ENCODE results near the gene KIF19. TPM values are rescaled to one million over a fixed set of nuclear protein-coding genes. Genes with fewer than 3 reads are reported as not detected.
A peak's percentile ranks its signal among the peaks of the same experiment; 100 is the strongest.
"Not testable (repeated sequence)": the region's sequence is repeated elsewhere in the genome, so short reads cannot be mapped to it uniquely, and the experiment has no call there.

The KIF19 gene, protein sequence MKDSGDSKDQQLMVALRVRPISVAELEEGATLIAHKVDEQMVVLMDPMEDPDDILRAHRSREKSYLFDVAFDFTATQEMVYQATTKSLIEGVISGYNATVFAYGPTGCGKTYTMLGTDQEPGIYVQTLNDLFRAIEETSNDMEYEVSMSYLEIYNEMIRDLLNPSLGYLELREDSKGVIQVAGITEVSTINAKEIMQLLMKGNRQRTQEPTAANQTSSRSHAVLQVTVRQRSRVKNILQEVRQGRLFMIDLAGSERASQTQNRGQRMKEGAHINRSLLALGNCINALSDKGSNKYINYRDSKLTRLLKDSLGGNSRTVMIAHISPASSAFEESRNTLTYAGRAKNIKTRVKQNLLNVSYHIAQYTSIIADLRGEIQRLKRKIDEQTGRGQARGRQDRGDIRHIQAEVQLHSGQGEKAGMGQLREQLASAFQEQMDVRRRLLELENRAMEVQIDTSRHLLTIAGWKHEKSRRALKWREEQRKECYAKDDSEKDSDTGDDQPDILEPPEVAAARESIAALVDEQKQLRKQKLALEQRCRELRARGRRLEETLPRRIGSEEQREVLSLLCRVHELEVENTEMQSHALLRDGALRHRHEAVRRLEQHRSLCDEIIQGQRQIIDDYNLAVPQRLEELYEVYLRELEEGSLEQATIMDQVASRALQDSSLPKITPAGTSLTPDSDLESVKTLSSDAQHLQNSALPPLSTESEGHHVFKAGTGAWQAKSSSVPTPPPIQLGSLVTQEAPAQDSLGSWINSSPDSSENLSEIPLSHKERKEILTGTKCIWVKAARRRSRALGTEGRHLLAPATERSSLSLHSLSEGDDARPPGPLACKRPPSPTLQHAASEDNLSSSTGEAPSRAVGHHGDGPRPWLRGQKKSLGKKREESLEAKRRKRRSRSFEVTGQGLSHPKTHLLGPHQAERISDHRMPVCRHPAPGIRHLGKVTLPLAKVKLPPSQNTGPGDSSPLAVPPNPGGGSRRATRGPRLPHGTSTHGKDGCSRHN
- total RNA-seq, result 10 to 100 TPM in 1 of 4 donors, 1 to 10 TPM in 3; 2.1 to 31.4 (median 8.6) TPM

DNA sequence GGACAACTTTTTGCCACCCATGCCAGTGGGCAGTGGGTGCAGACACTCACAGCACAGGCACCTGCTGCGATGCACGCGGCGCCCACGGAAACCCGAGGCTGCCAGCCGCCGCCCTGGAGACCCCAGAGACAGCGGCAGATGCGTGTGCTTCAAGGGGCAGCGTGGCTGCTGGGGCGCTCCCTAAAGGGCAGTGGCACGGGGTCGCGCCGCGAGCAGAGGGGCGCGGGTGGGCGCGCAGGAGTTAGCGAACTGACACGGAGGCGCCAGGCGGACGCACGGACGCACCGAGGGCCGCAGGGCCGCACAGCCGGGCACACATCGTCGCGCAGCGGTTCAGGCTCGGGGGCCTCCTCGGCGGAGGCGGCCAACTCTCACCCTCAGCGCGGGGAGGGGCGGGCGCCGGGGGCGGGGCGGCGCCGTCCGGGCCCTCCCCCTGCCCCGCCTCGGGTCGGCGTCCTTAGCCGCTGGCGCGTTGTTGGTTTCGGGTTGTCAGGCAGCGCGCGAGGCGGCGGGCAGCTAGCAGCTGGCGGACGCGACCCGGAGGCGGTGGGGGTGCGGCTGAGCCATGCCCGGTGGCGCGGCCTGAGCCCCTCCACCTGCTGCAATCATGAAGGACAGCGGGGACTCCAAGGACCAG is at the start of gene KIF19:
KIF19 (plus strand) TSS at position 484 of the 637 bp plus-strand sequence; CDS start at position 608, 124 bp downstream.
- H3K36me3 ChIP-seq, result no peaks in the 10 kb centered on the region
- TF ChIP-seq POLR2A (IDR thresholded peaks at IDR 0.05), result peak in 1 of 2 donors; percentile 14
- TF ChIP-seq, protein P1, sequence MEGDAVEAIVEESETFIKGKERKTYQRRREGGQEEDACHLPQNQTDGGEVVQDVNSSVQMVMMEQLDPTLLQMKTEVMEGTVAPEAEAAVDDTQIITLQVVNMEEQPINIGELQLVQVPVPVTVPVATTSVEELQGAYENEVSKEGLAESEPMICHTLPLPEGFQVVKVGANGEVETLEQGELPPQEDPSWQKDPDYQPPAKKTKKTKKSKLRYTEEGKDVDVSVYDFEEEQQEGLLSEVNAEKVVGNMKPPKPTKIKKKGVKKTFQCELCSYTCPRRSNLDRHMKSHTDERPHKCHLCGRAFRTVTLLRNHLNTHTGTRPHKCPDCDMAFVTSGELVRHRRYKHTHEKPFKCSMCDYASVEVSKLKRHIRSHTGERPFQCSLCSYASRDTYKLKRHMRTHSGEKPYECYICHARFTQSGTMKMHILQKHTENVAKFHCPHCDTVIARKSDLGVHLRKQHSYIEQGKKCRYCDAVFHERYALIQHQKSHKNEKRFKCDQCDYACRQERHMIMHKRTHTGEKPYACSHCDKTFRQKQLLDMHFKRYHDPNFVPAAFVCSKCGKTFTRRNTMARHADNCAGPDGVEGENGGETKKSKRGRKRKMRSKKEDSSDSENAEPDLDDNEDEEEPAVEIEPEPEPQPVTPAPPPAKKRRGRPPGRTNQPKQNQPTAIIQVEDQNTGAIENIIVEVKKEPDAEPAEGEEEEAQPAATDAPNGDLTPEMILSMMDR (IDR thresholded peaks at IDR 0.05), result no peak
- H3K4me3 ChIP-seq, result peak within 1 kb of the TSS; percentile 19 to 52 (median 40)
- no peaks in the 10 kb centered on the region for H3K9me3 ChIP-seq
- H3K4me1 ChIP-seq, result peaks cover 0 to 14% (median 4%) of the 10 kb centered on the region in 4 donors
- peak; percentile 17 to 69 (median 65) for DNase-seq
- H3K27me3 ChIP-seq, result no peaks in the 10 kb centered on the region
- no peak within 1 kb of the TSS for H3K27ac ChIP-seq

DNA sequence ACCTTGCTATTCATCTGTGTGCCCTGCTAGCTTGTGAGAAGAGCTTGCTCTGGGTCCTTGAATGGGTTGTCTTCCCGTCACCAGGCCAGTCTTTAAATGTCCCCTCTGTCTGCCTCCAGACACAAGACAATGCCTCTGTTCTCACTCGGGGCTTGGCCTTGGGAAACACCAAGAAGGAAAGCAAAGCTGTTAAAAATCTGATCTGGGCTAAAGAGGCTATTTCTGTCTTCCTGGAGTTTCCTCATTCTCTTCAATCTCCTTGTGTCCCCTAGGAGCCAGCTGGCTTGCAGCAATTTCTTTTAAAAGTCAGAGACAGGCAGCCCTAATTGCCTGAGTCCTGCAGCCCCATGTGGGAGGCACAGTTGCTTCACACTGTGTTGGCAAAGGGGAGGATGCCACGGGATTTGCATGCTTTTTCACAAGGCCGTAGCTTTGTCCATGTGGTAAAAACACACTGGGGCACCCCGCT is 49.5 kb upstream of the KIF19 start:
- DNase-seq, result no peak
- H3K27ac ChIP-seq, result peak overlapping the region in 1 of 4 donors; percentile 46
- H3K4me3 ChIP-seq, result no peak overlapping the region
- peaks cover 0 to 12% (median 0%) of the 10 kb centered on the region in 4 donors for H3K4me1 ChIP-seq
- H3K36me3 ChIP-seq, result no peaks in the 10 kb centered on the region
- no peak for TF ChIP-seq POLR2A (IDR thresholded peaks at IDR 0.05)
- TF ChIP-seq, protein P1 (IDR thresholded peaks at IDR 0.05), result no peak
- no peaks in the 10 kb centered on the region for H3K9me3 ChIP-seq
- H3K27me3 ChIP-seq, result no peaks in the 10 kb centered on the region

DNA sequence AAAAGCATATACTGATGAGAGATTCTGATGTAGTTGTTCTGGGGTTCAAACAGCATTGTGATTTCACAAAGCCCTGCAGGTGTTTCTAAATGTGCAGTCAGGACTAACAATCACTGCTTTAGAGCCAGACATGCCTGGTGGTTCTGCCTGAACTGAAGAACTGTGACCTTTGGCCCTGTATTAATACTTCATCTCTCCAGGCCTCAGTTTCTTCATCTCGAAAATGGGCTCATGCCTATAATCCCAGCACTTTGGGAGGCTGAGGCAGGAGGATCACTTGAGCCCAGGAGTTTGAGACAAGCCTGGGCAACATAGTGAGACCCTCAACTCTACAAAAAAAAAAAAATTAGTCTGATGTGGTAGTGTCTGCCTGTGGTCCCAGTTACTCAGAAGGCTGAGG is 48.1 kb upstream of the KIF19 start:
- H3K36me3 ChIP-seq, result no peaks in the 10 kb centered on the region
- no peak overlapping the region for H3K4me3 ChIP-seq
- H3K4me1 ChIP-seq, result peaks cover 0 to 12% (median 0%) of the 10 kb centered on the region in 4 donors
- DNase-seq, result no peak
- no peak overlapping the region for H3K27ac ChIP-seq
- TF ChIP-seq POLR2A (IDR thresholded peaks at IDR 0.05), result no peak
- TF ChIP-seq, protein P1 (IDR thresholded peaks at IDR 0.05), result no peak
- no peaks in the 10 kb centered on the region for H3K27me3 ChIP-seq
- H3K9me3 ChIP-seq, result no peaks in the 10 kb centered on the region

DNA sequence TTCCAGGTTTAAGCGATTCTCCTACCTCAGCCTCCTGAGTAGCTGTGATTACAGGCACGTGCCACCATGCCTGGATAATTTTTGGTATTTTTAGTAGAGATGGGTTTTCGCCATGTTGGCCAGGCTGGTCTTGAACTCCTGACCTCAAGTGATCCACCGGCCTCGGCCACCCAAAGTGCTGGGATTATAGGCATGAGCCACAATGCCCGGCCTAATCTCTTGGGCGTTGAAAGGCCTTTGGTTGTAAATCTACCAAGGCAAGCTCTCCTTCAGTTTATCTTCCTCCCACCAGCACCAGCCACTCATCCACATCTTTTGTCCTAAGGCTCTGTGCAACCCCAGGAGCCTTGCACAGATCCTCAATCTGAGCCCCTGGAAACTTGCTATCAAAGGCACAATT is 46.4 kb upstream of the KIF19 start:
- not testable (repeated sequence) for H3K9me3 ChIP-seq, H3K27me3 ChIP-seq, H3K36me3 ChIP-seq, H3K4me1 ChIP-seq, DNase-seq, H3K4me3 ChIP-seq
- peak overlapping the region in 1 of 4 donors; percentile 62 for H3K27ac ChIP-seq

DNA sequence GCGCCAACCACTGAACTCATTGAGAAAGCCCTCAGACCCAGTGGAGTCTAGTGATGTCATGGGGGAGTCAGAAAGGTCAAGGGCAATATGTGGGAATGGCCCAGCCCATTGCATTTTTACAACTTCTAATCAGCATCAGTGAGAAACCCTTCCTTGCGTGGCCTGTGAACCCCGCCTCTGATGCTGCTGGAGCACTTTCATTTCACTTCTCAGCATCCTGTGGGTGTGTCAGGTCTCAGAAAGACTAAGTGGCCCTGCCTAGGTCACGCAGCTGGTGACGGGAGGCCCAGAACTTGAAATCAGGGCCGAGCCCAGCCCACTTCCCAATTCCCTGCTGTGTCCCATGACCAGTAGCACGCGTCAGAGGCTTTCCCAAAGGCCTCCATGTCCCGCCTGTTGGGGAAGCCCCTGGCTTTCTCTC is 45.9 kb upstream of the KIF19 start:
- no peak overlapping the region for H3K4me3 ChIP-seq

More for the DNA sequence above, 45.9 kb upstream of the KIF19 start:
- DNase-seq, result peak in 2 of 3 donors; percentile 31 to 64
- TF ChIP-seq POLR2A (IDR thresholded peaks at IDR 0.05), result no peak
- TF ChIP-seq, protein P1 (IDR thresholded peaks at IDR 0.05), result no peak
- Histone ChIP-seq H3K4me1 (no peaks in the 10 kb centered on the region), H3K36me3 (no peaks in the 10 kb centered on the region), H3K9me3 (no peaks in the 10 kb centered on the region), H3K27ac (peak overlapping the region in 2 of 4 donors; percentile 31 to 62), H3K27me3 (no peaks in the 10 kb centered on the region)
